ENCODE results near the gene TSHZ2.

The TSHZ2 gene

GRCh38 chr20:53243152-53243551 lies 271.0 kb downstream of the TSHZ2 start:
- no peak for DNase-seq (ENCODE audit: low read depth in 2 of 2)

- DNase-seq (ENCODE audit: low read depth in 2 of 2), result no peak
These were observed 272.6 kb downstream of the TSHZ2 start for GRCh38 chr20:53244711-53245110.

GRCh38 chr20:53245574-53245973 lies 273.4 kb downstream of the TSHZ2 start:
- DNase-seq (ENCODE audit: low read depth in 2 of 2), result no peak

GRCh38 chr20:53247468-53248103 lies 275.4 kb downstream of the TSHZ2 start:
- DNase-seq (ENCODE audit: low read depth in 2 of 2), result no peak

GRCh38 chr20:53250456-53250855 lies 278.3 kb downstream of the TSHZ2 start:
- DNase-seq (ENCODE audit: low read depth in 2 of 2), result no peak

- DNase-seq (ENCODE audit: low read depth in 2 of 2), result no peak
These were observed 279.8 kb downstream of the TSHZ2 start for GRCh38 chr20:53252002-53252401.

GRCh38 chr20:53253668-53254067 lies 281.5 kb downstream of the TSHZ2 start:
- DNase-seq (ENCODE audit: low read depth in 2 of 2), result no peak

- DNase-seq (ENCODE audit: low read depth in 2 of 2), result no peak
These were observed 283.0 kb downstream of the TSHZ2 start for GRCh38 chr20:53255102-53255710.

GRCh38 chr20:53258741-53259140 lies 286.6 kb downstream of the TSHZ2 start:
- DNase-seq (ENCODE audit: low read depth in 2 of 2), result no peak

GRCh38 chr20:53260168-53260567 lies 288.0 kb downstream of the TSHZ2 start:
- no peak for DNase-seq (ENCODE audit: low read depth in 2 of 2)

- DNase-seq (ENCODE audit: low read depth in 2 of 2), result no peak
These were observed 288.4 kb downstream of the TSHZ2 start for GRCh38 chr20:53260591-53260990.

- DNase-seq (ENCODE audit: low read depth in 2 of 2), result no peak
These were observed 290.2 kb downstream of the TSHZ2 start for GRCh38 chr20:53262365-53262764.

- no peak for DNase-seq (ENCODE audit: low read depth in 2 of 2)
These were observed 291.6 kb downstream of the TSHZ2 start for GRCh38 chr20:53263554-53264438.

GRCh38 chr20:53264604-53265003 lies 292.4 kb downstream of the TSHZ2 start:
- DNase-seq (ENCODE audit: low read depth in 2 of 2), result no peak

- no peak for DNase-seq (ENCODE audit: low read depth in 2 of 2)
These were observed 293.2 kb downstream of the TSHZ2 start for GRCh38 chr20:53265304-53265875.

GRCh38 chr20:53269380-53269779 lies 297.2 kb downstream of the TSHZ2 start:
- no peak for DNase-seq (ENCODE audit: low read depth in 2 of 2)

GRCh38 chr20:53270792-53271375 lies 298.7 kb downstream of the TSHZ2 start:
- DNase-seq (ENCODE audit: low read depth in 2 of 2), result no peak

- no peak for DNase-seq (ENCODE audit: low read depth in 2 of 2)
These were observed 302.2 kb downstream of the TSHZ2 start for GRCh38 chr20:53274365-53274764.

- DNase-seq (ENCODE audit: low read depth in 2 of 2), result no peak
These were observed 302.6 kb downstream of the TSHZ2 start for GRCh38 chr20:53274807-53275206.

GRCh38 chr20:53276143-53276542 lies 304.0 kb downstream of the TSHZ2 start:
- DNase-seq (ENCODE audit: low read depth in 2 of 2), result no peak

GRCh38 chr20:53278555-53278954 lies 306.4 kb downstream of the TSHZ2 start:
- no peak for DNase-seq (ENCODE audit: low read depth in 2 of 2)

GRCh38 chr20:53279735-53280134 lies 307.6 kb downstream of the TSHZ2 start:
- DNase-seq (ENCODE audit: low read depth in 2 of 2), result no peak
